ENCODE results near the gene IYD.
"Not testable (repeated sequence)": the region's sequence is repeated elsewhere in the genome, so short reads cannot be mapped to it uniquely, and the experiment has no call there.

The IYD gene

DNA sequence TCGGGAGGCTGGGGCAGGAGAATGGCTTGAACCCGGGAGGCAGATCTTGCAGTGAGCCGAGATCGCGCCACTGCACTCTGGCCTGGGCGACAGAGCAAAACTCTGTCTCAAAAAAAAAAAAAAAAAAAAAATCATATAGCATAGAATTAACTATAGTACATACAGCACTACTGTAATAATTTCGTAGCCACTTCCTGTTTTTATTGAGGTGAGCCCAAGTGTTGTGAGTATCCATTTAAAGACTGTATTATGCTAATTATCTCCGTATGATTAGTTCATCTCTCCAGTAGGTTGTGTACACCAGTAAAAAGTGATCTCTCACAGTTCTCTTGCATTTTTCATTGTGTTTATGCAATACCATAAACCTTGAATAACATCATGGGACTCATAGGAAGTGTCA is 70.6 kb downstream of the IYD start:
- Mint-ChIP-seq H3K4me1 (no peaks in the 10 kb centered on the region), H3K4me3 (no peak overlapping the region), H3K9me3 (peaks cover 29% of the 10 kb centered on the region), H3K36me3 (ENCODE audit: low read depth) (peaks cover 3% of the 10 kb centered on the region), H3K27me3 (ENCODE audit: low read depth) (peaks cover 4% of the 10 kb centered on the region), H3K27ac (no peak overlapping the region)
- TF ChIP-seq, protein P1, sequence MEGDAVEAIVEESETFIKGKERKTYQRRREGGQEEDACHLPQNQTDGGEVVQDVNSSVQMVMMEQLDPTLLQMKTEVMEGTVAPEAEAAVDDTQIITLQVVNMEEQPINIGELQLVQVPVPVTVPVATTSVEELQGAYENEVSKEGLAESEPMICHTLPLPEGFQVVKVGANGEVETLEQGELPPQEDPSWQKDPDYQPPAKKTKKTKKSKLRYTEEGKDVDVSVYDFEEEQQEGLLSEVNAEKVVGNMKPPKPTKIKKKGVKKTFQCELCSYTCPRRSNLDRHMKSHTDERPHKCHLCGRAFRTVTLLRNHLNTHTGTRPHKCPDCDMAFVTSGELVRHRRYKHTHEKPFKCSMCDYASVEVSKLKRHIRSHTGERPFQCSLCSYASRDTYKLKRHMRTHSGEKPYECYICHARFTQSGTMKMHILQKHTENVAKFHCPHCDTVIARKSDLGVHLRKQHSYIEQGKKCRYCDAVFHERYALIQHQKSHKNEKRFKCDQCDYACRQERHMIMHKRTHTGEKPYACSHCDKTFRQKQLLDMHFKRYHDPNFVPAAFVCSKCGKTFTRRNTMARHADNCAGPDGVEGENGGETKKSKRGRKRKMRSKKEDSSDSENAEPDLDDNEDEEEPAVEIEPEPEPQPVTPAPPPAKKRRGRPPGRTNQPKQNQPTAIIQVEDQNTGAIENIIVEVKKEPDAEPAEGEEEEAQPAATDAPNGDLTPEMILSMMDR (IDR thresholded peaks at IDR 0.05; ENCODE audit: unreplicated experiment in 3 of 3) = no peak

DNA sequence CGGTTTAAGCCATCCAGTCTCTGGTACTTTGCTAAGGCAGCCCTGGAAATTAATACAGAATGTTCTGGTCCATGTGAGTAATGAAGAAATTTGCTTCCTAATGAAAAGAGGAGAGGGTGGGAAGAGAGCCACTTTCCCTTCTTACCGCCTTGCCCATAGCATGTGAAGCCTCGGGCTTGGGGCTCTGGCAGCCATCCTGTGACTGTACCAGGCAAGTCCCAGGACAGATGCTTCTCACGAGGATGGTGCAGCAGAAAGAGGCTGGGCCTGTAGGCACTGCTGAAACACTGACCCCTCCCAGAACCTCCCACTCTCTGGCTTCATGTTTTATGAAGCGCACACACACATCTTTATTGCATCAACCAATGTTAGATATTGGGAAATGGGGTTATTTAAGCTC is 74.8 kb downstream of the IYD start:
- Mint-ChIP-seq H3K27me3 (ENCODE audit: low read depth) (peaks cover 4% of the 10 kb centered on the region), H3K4me3 (no peak overlapping the region), H3K9me3 (peaks cover 19% of the 10 kb centered on the region), H3K4me1 (no peaks in the 10 kb centered on the region), H3K27ac (no peak overlapping the region), H3K36me3 (ENCODE audit: low read depth) (peaks cover 3% of the 10 kb centered on the region)
- TF ChIP-seq, protein P1 (IDR thresholded peaks at IDR 0.05; ENCODE audit: unreplicated experiment in 3 of 3) = no peak

DNA sequence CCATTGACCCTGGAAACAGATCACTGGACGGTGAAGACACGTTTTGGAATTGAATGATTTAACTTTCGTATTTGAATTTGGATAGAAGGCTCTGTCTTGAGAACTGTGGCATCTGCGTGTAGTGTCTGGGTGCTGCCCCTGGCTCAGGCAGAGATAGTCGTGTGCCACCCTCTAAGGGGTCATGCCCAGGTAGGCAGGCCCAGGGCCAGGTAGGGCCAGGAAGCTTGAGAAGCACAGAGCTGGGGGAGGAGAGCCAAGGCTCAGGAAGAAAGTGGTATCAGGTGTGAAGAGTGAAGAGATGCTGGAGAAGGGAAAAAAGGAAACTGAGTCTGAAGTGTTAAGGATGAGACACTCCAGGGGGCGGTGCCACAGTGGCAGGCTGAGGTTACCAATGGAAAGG is 75.5 kb downstream of the IYD start:
- peaks cover 16% of the 10 kb centered on the region for H3K9me3 Mint-ChIP-seq

DNA sequence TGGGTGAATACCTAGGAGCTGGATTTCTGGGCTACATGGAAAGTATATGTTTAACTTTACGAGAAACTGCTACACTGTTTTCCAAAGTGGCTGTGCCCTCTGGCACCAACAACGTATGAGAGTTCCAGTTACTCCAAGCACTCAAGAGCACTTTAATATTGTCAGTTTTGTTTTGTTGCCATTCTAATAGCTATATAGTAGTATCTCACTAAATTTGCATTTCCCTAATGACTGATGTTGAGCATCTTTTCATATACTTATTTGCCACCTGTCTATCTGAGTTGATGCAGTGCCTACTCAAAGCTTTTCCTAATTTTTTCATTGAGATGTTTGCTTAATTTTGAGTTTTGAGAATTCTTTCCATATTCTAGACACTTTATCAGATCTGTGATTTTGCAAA is 76.7 kb downstream of the IYD start:
- Mint-ChIP-seq H3K9me3 (peaks cover 8% of the 10 kb centered on the region), H3K27ac (no peak overlapping the region), H3K4me1 (no peaks in the 10 kb centered on the region), H3K4me3 (no peak overlapping the region), H3K36me3 (ENCODE audit: low read depth) (peaks cover 3% of the 10 kb centered on the region), H3K27me3 (ENCODE audit: low read depth) (peaks cover 4% of the 10 kb centered on the region)
- TF ChIP-seq, protein P1 (IDR thresholded peaks at IDR 0.05; ENCODE audit: unreplicated experiment in 3 of 3) = no peak

More for the DNA sequence above, 75.5 kb downstream of the IYD start:
- H3K27me3 Mint-ChIP-seq (ENCODE audit: low read depth) = peaks cover 4% of the 10 kb centered on the region
- no peak overlapping the region for H3K4me3 Mint-ChIP-seq
- H3K36me3 Mint-ChIP-seq (ENCODE audit: low read depth) = peaks cover 3% of the 10 kb centered on the region
- H3K27ac Mint-ChIP-seq = no peak overlapping the region
- TF ChIP-seq, protein P1 (IDR thresholded peaks at IDR 0.05; ENCODE audit: unreplicated experiment in 3 of 3) = no peak
- no peaks in the 10 kb centered on the region for H3K4me1 Mint-ChIP-seq

DNA sequence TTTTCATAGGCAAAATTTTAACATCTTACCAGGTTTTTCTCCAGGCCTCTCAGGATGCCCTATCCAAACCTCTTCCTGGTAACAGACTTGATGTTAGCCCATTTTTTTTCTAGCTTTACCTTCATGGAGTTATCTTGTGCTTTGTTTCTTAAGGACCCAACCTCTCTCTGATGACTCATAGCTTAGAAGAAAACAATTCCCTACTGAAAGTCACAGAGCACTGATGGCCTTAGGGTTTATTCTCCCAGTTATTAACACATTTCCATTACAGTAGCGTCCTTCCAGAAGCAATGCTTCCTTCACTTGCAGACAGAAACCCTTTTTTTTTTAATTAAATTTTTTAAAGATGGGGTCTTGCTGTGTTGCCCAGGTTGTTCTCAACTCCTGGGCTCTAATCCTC is 79.4 kb downstream of the IYD start:
- TF ChIP-seq, protein P1 (IDR thresholded peaks at IDR 0.05; ENCODE audit: unreplicated experiment in 3 of 3) = no peak
- Mint-ChIP-seq H3K27ac (no peak overlapping the region), H3K36me3 (ENCODE audit: low read depth) (no peaks in the 10 kb centered on the region), H3K4me3 (no peak overlapping the region), H3K4me1 (peaks cover 25% of the 10 kb centered on the region), H3K27me3 (ENCODE audit: low read depth) (no peaks in the 10 kb centered on the region), H3K9me3 (no peaks in the 10 kb centered on the region)

DNA sequence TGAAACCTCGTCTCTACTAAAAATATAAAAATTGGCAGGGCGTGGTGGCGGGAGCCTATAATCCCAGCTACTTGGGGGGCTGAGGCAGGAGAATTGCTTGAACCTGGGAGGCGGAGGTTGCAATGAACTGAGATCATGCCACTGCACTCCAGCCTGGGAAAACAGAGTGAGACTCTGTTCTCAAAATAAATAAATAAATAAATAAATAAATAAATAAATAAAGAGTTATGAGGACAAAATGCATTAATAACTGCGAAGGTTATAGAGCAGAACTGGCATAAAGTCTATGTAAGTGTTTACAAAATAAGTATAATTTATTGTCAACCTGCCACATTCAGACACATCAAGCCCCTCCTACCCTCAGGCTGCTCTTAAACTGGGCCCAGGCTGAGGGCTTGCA is 80.2 kb downstream of the IYD start:
- not testable (repeated sequence) for H3K27ac Mint-ChIP-seq; H3K36me3 Mint-ChIP-seq (ENCODE audit: low read depth); H3K27me3 Mint-ChIP-seq (ENCODE audit: low read depth); H3K4me3 Mint-ChIP-seq; H3K9me3 Mint-ChIP-seq
- peaks cover 33% of the 10 kb centered on the region for H3K4me1 Mint-ChIP-seq
